Stimulated activated CD8-positive, alpha-beta memory T cell treated with anti-CD3 and anti-CD28 coated beads, Interleukin-12 subunit alpha, Interleukin-12 subunit beta, amount 100 ng/mL, for 24 hours (primary cell): ENCODE results near the gene CPNE5.

Experiments
- DNase-seq: peaks from one replicate; pipeline ENCODE4 v3.0.0-alpha.2; 2020; ENCODE audit errors: extremely low read depth

The CPNE5 gene

GRCh38 chr6:36836111-36837021, 2.9 kb downstream of the CPNE5 start:
- no peak for DNase-seq

- DNase-seq: no peak
These were observed 4.5 kb downstream of the CPNE5 start for GRCh38 chr6:36834576-36835341.

DNA sequence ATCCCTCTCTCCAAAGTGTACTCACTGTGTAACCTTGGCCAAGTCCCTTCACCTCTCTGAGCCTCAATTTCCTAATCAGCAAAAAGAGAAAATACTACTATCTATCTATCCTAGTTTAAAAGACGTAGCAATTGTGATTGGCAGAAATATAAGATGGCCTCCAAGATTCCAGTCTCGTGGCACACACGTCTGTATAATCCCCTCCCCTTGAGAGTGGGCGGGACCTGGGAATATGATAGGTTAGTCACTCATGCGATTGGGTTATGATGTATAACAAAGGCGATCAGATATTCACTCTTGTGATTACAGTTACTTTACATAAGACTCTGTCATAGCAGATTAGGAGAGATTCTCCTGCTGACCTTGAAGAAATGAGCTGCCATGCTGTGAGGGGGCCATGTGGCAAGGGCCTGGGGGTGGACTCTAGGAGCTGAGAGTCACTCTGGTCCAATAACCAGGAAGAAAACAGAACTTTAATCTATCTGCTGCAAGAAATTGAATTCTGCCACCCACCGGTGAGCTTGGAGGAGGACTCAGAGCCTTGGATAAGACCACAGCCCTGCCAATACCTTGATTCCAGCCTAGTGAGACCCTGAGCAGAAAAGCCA, 6.0 kb downstream of the CPNE5 start:
- DNase-seq: no peak

GRCh38 chr6:36832313-36832712, 6.9 kb downstream of the CPNE5 start:
- DNase-seq: no peak

DNA sequence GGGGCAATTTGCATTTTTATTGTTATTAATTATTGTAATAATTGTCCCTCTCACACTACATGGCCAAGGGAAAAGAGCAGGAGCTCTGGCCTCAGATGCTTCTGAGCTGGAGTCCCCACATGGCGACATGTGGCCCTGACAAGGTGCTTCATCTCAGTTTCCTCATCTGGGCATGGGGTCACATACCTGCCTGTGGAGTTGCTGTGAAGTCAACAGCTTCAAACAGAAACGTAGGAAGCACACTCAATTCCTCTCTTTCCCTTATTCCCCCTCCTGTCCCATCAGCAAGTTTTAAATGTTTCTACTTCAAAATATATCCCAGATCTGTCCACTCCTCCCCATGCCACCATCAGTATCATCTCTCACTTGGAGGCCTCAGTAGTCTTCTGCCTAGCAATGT, 8.7 kb downstream of the CPNE5 start:
- DNase-seq: no peak

DNA sequence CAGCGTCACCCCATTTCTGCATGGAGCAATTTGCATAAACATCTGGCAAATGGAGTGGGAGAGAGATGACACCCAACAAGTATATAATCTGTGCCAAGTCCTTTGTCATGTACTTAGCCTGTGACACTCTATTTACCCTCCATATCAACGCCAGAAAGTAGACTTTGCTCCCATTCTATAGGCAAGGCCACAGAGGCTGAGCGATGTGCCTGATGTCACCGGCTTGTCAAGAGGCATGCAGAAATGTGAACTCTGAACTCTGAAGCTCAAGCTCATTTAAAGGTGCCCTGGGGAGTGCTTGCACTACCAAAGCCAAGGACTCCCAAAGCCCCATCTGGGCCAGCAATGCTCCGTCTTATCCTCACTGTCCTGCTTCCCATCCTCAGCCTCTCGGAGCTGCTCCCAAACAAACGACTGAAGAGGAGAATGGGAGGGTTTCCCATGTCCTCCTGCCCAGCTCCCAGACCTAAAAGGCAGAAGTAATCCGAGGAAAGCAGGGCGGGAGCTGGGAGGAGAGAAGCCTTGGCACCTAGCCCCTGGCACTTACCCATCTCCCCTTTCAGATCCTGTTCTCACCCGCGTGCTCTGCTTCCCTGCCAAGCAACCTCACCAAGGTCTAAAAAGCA, 9.2 kb downstream of the CPNE5 start:
- no peak for DNase-seq

DNA sequence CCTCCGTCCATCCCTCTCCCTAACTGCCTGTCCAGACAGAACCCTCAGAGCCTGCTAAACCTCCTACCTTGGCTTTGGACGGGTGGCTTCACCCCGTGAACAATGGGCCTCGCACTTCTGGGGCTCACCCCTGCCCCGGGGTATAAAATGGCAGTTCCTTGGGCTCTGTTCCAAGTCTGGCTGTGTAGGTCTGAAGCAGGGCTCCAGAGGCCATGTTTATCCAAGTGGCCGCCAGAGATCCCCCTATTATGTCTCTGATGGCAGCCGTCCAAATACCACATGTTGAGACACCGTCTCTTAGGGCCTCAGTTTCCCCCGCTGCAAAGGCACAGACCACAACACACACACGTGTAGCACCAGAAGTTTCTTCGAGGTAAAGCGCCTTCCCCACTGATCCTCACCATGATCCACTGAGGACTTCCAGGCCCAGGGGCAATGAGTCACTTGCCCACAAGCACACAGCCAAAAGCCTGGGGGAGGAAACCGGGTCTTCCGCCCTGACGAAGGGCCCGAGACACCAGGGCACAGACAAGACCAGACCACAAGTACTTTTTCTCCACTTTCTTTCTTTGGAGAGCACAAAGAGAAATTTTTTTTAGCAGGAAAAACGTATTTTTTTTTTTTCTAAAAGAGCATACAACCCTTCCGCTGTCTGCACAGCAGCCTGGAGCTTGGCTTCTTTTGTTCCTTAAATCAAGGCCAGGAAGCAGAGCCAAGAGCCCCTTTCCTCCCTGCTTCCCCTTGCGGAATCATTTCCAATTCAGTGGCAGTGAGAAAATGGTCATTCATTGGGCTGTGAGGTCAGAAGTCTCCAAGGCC, 11.8 kb downstream of the CPNE5 start:
- no peak for DNase-seq

- DNase-seq: no peak
These were observed 12.6 kb downstream of the CPNE5 start for GRCh38 chr6:36826520-36827227.

- no peak for DNase-seq
These were observed 13.2 kb downstream of the CPNE5 start for GRCh38 chr6:36825994-36826393.

GRCh38 chr6:36825452-36825851, 13.8 kb downstream of the CPNE5 start:
- DNase-seq: no peak

GRCh38 chr6:36824253-36824652, 15.0 kb downstream of the CPNE5 start:
- no peak for DNase-seq

GRCh38 chr6:36823421-36824096, 15.7 kb downstream of the CPNE5 start:
- DNase-seq: no peak

GRCh38 chr6:36822506-36823269, 16.6 kb downstream of the CPNE5 start:
- no peak for DNase-seq

- no peak for DNase-seq
These were observed 17.5 kb downstream of the CPNE5 start for GRCh38 chr6:36821581-36822335.

DNA sequence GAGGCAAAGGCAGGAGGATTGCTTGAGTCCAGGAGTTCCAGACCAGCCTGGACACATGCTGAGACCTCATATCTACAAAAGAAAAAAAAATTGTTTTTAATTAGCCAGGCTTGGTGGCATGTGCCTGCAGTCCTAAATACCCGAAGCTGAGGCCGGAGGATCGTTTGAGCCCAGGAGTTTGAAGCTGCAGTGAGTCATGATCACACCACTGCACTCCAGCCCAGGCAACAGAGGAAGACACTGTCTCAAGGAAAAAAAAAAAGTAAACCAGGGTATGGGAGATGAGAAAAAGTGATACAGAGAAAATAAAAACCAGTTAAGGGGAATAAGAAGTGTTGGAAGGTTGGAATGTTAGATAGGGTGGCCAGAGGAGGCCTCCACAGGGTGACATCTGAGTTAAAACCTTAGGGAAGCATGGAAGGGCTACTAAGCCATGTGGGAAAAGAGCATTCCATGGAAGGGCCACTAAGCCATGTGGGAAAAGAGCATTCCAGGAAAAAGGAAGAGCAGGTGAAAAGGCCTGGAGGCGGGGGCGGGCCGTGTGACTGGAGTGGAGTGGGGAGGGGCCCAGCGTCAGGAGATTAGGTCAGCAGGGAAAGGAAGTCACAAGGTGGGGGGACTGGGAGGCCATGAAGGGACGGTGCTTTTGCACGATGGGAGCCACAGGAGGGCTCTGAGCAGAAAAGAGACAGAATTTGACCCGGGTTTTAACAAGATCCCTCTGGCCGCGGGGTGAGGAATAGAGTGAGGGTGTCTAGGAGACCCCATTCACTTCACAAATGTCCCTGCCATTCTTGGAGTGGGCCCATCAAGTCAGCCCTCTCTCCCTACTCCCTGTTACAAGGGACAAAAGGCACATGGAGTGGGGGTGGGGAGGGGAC, 18.3 kb downstream of the CPNE5 start:
- no peak for DNase-seq

DNA sequence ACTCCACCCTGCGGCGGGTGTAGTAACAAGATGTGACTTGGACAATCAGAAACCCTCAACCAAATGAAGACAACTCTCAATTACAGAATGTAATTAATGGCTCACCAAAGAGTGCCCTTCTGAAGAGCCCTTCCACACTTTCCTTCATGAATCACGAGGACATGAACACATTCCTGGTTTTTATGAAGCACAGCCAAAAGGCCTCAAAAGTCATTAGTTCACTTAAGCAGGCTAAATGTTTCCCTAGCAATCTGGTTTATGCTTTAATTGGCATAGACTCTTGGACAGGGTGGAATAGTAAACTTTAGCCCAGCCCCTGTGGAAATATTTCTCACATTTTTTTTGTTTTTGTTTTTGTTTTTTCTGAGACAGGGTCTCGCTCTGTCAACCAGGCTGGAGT, 20.5 kb downstream of the CPNE5 start:
- DNase-seq: no peak

- no peak for DNase-seq
These were observed 21.4 kb downstream of the CPNE5 start for GRCh38 chr6:36817847-36818246.
